GM06990 (cell line): ENCODE data around the gene ELF3.

Source experiments
- DNase-seq: peaks from one replicate; pipeline ENCODE4 v3.0.0-alpha.2; 2011; ENCODE audit not compliant: insufficient read length; ENCODE audit errors: extremely low read depth
- H3K27me3 ChIP-seq: replicated peaks from 2 replicates; pipeline ENCODE4 v1.6.0; 2011; ENCODE audit warnings: low read length; ENCODE audit not compliant: control insufficient read depth, insufficient read depth
- H3K36me3 ChIP-seq: 2 replicates; pipeline ENCODE4 v1.5.1; 2011; ENCODE audit warnings: low read length; ENCODE audit not compliant: control insufficient read depth, insufficient read depth
- H3K4me3 ChIP-seq: replicated peaks from 2 replicates; pipeline ENCODE4 v1.5.1; 2011; ENCODE audit warnings: low read depth, mild to moderate bottlenecking, control low read depth, low read length
- CTCF ChIP-seq: IDR thresholded peaks from 2 replicates; pipeline ENCODE4 v1.5.1; 2011; ENCODE audit warnings: low read length, control low read depth, mild to moderate bottlenecking, inconsistent platforms; ENCODE audit not compliant: insufficient read depth, poor library complexity, severe bottlenecking

Gene ELF3

DNA sequence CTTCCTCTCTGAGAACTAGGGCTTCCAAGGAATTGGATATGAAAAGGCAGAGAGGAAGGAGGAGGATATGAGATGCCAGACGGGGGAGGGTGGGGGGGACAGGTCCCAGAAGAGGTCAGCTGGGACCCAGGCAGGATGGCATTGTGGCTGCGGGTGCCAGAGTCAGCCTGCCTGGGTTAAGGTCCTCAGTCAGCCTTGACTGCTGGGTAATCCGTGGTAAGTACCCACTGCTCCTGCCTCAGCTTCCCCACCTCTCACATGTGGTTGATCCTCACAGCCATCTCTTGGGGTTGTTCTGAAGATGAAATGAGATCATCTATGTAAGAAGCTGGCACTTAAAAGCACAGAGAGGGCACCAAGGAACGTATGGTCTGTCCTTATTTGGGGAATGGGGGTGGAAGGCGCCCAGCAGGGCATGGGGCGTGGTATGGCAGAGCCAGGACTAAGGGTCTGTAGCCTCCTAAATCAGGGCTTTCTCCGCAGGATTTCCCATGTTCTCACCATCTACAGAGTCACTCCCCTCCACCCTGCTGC, 23.8 kb downstream of the ELF3 start:
- no peaks in the 10 kb centered on the region for H3K36me3 ChIP-seq
- no peaks in the 10 kb centered on the region for H3K27me3 ChIP-seq
- no peak for DNase-seq
- H3K4me3 ChIP-seq: no peak overlapping the region
- no peak for TF ChIP-seq CTCF

- DNase-seq: peak; percentile 30
Observed at GRCh38 chr1:202034683-202035462, 24.5 kb downstream of the ELF3 start.

DNA sequence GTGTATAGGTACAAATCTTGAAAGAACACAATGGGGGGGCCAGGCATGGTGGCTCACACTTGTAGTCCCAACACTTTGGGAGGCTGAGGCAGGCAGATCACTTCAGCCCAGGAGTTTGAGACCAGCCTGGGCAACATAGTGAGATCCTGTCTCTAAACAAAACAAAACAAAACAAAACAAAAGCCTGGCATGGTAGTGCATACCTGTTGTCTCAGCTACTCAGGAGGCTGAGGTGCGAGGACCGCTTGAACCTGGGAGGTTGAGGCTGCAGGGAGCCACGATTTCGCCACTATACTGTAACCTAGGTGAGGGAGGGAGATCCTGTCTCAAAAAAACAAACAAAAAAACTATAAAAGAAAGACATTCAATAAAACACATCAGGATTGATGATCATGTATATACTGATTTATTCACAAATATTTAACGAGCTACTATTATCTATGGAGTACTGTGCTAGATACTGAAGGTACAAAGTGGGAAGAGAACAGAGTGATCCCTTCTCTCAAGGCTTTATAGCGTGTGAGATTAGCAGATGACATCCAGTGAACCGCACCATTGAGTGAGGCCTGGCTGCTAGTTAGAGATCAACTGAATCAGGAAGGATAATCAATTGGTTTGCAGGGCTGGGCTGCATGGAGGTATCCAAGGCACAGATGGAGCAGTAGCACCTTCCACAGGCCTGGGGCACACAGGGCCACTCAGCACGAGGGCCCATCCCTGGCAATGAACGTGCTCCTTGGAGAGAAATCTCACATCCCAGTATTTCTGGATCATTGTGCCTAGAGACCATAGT, 26.4 kb downstream of the ELF3 start:
- DNase-seq: no peak
- H3K36me3 ChIP-seq: no peaks in the 10 kb centered on the region
- H3K4me3 ChIP-seq: no peak overlapping the region
- TF ChIP-seq CTCF: no peak
- no peaks in the 10 kb centered on the region for H3K27me3 ChIP-seq

More at GRCh38 chr1:202034683-202035462, 24.5 kb downstream of the ELF3 start:
- TF ChIP-seq CTCF: no peak
- H3K27me3 ChIP-seq: no peaks in the 10 kb centered on the region
- no peaks in the 10 kb centered on the region for H3K36me3 ChIP-seq
- H3K4me3 ChIP-seq: no peak overlapping the region

- Histone ChIP-seq H3K36me3 (no peaks in the 10 kb centered on the region), H3K4me3 (no peak overlapping the region), H3K27me3 (no peaks in the 10 kb centered on the region)
- no peak for TF ChIP-seq CTCF
- no peak for DNase-seq
Observed at GRCh38 chr1:202037706-202038296, 27.4 kb downstream of the ELF3 start.

GRCh38 chr1:202038688-202039346, 28.4 kb downstream of the ELF3 start:
- H3K27me3 ChIP-seq: no peaks in the 10 kb centered on the region
- no peaks in the 10 kb centered on the region for H3K36me3 ChIP-seq
- DNase-seq: no peak
- H3K4me3 ChIP-seq: no peak overlapping the region
- TF ChIP-seq CTCF: no peak
